Gastroesophageal sphincter (tissue), 3 donors: ENCODE measurements around the gene BCL2L11.

Experiments
- EP300 ChIP-seq: sonication (generic); formaldehyde crosslinking; IDR thresholded peaks from one replicate; pipeline ENCODE4 v1.6.1; 2017; ENCODE audit warnings: antibody characterized with exemption, mild to moderate bottlenecking
- POLR2A ChIP-seq, 2 donors: fragments of 450-650 bp; IDR thresholded peaks; one replicate each; pipeline ENCODE4 v1.6.1; 2017; ENCODE audit warnings: antibody characterized with exemption in 2 of 2, mild to moderate bottlenecking in 2 of 2, moderate library complexity in 1 of 2
- TF ChIP-seq, protein P1 (sequence below), 4 experiments: fragments of 200-600 bp in 2 of 4; fragments of 450-650 bp in 2 of 4; sonication (generic) in 1 of 4; IDR thresholded peaks; one replicate each; pipeline ENCODE4 v1.5.1; 2017 to 2019; ENCODE audit warnings: antibody characterized with exemption in 4 of 4, mild to moderate bottlenecking in 2 of 4, moderate library complexity in 2 of 4

- TF ChIP-seq POLR2A (IDR thresholded peaks at IDR 0.05) (no peak), EP300 (no peak)
- TF ChIP-seq, protein P1, sequence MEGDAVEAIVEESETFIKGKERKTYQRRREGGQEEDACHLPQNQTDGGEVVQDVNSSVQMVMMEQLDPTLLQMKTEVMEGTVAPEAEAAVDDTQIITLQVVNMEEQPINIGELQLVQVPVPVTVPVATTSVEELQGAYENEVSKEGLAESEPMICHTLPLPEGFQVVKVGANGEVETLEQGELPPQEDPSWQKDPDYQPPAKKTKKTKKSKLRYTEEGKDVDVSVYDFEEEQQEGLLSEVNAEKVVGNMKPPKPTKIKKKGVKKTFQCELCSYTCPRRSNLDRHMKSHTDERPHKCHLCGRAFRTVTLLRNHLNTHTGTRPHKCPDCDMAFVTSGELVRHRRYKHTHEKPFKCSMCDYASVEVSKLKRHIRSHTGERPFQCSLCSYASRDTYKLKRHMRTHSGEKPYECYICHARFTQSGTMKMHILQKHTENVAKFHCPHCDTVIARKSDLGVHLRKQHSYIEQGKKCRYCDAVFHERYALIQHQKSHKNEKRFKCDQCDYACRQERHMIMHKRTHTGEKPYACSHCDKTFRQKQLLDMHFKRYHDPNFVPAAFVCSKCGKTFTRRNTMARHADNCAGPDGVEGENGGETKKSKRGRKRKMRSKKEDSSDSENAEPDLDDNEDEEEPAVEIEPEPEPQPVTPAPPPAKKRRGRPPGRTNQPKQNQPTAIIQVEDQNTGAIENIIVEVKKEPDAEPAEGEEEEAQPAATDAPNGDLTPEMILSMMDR (IDR thresholded peaks at IDR 0.05) = no peak
Observed at GRCh38 chr2:111196435-111196834, 75.7 kb downstream of the BCL2L11 start.
